ENCODE measurements around the gene GRIN1. TPM values are rescaled to one million over a fixed set of nuclear protein-coding genes. Genes with fewer than 3 reads are reported as not detected.

GRIN1 gene
- total RNA-seq, 2 experiments from 2014 or later: 0.06 to 0.15 TPM

DNA sequence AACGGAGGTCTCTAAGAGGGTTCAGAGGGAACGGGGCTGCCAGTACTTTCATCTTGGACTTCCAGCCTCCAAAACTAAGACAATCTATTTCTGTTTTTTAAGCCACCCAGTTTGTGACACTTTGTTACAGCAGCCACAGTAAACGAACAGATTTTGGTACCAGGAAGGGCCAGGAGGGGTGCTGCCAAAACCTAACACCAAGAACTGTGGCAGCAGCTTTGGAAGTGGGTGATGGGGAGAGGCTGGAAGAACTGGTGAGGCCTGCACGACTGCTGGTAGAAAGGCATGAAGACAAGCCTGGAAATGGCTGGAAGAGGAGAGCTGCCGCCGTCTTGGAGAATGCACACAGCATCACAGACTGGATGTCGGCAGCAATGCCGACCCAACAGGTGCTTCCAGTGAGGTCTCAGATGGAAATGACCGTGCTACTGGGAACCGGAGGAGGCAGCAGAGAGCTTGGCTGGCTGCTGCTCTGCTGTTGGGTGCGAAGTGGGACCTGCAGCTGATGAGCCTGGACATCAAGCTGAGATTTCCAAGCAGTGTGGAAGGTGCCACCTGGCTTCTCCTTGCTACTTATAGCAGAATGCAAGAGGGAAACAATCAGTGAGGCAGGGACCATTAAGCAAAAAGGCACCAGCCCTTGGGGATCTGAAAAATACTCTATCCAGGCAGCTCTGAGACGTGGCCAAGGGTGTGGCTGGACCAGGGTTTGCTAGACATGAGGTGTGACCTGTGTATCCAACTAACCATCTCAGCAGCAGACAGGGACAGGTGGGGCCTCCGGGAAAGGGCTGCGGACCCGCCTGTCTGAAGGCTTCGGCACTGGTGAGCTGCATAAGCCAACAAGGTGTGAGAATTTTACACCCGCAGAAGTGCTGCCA, 37.6 kb downstream of the GRIN1 start:
- Histone ChIP-seq H3K36me3 (ENCODE audit: insufficient read depth, low read length) (peaks cover 32% of the 10 kb centered on the region), H4K20me1 (ENCODE audit: insufficient read depth, low read length) (no peaks in the 10 kb centered on the region; the same call in 1 of the 2 replicates), H3K79me2 (ENCODE audit: insufficient read depth, low read depth, low read length) (no peaks in the 10 kb centered on the region), H3K27ac (ENCODE audit: low read depth, low read length, poor library complexity, severe bottlenecking) (no peak overlapping the region), H3K9me3 (ENCODE audit: low read length) (no peaks in the 10 kb centered on the region), H3K4me3 (ENCODE audit: low read depth, low read length, poor library complexity, severe bottlenecking) (no peak overlapping the region), H3K9me2 (ENCODE audit: insufficient read depth, low read length) (no peaks in the 10 kb centered on the region), H3K4me1 (ENCODE audit: insufficient read depth, low read length, poor library complexity, severe bottlenecking) (no peaks in the 10 kb centered on the region), H2AFZ (ENCODE audit: low read length) (no peak overlapping the region), H3K4me2 (ENCODE audit: low read length) (no peak overlapping the region)
- intact Hi-C loops (cut with micrococcal nuclease; ENCODE audit: unreplicated experiment): no loop called here
- TF ChIP-seq CTCF (conservative IDR thresholded peaks at IDR 0.05; ENCODE audit: low read length) (peak; percentile 79), EZH2phosphoT487 (IDR thresholded peaks at IDR 0.05; ENCODE audit: borderline replicate concordance, low read depth, low read length) (no peak)
- CTCF ChIA-PET (ENCODE audit: unreplicated experiment): interaction anchor here (0.5 to 0.9 kb wide), 2 partner anchors 16 to 60 kb away, joined by 3 read pairs; no protein-coding TSS in a partner anchor
- POLR2A ChIA-PET: no interaction called here
- BruUV-seq (replicated peaks): no TSS peak
- DNase-seq (ENCODE audit: low spot score): peak; percentile 57

- H3K36me3 ChIP-seq (ENCODE audit: insufficient read depth, low read length): peaks cover 47% of the 10 kb centered on the region
- H4K20me1 ChIP-seq (ENCODE audit: insufficient read depth, low read length): no peaks in the 10 kb centered on the region; the same call in 1 of the 2 replicates
- POLR2A ChIA-PET: no interaction called here
- no peak overlapping the region for H2AFZ ChIP-seq (ENCODE audit: low read length)
- no peak for TF ChIP-seq EZH2phosphoT487 (IDR thresholded peaks at IDR 0.05; ENCODE audit: borderline replicate concordance, low read depth, low read length)
- TF ChIP-seq CTCF (conservative IDR thresholded peaks at IDR 0.05; ENCODE audit: low read length): no peak
- intact Hi-C loops (cut with micrococcal nuclease; ENCODE audit: unreplicated experiment): no loop called here
- no peak overlapping the region for H3K4me2 ChIP-seq (ENCODE audit: low read length)
- no peaks in the 10 kb centered on the region for H3K79me2 ChIP-seq (ENCODE audit: insufficient read depth, low read depth, low read length)
- H3K4me3 ChIP-seq (ENCODE audit: low read depth, low read length, poor library complexity, severe bottlenecking): no peak overlapping the region
- H3K4me1 ChIP-seq (ENCODE audit: insufficient read depth, low read length, poor library complexity, severe bottlenecking): no peaks in the 10 kb centered on the region
- H3K27ac ChIP-seq (ENCODE audit: low read depth, low read length, poor library complexity, severe bottlenecking): no peak overlapping the region
- no TSS peak for BruUV-seq (replicated peaks)
- no peak for DNase-seq (ENCODE audit: low spot score)
- no peaks in the 10 kb centered on the region for H3K9me3 ChIP-seq (ENCODE audit: low read length)
- CTCF ChIA-PET (ENCODE audit: unreplicated experiment): no interaction called here
- H3K9me2 ChIP-seq (ENCODE audit: insufficient read depth, low read length): no peaks in the 10 kb centered on the region
Measured at GRCh38 chr9:137178201-137178938, 39.4 kb downstream of the GRIN1 start.
